Vagina (tissue), 2 donors: ENCODE measurements around the gene RHOT2. TPM values are rescaled to one million over a fixed set of nuclear protein-coding genes. Genes with fewer than 3 reads are reported as not detected.
"Not testable (repeated sequence)": the region's sequence is repeated elsewhere in the genome, so short reads cannot be mapped to it uniquely, and the experiment has no call there.

Source experiments
- DNase-seq, 2 donors: peaks; one replicate each; pipeline ENCODE4 v3.0.0-alpha.2; 2017; ENCODE audit errors: extremely low spot score in 2 of 2
- H3K27ac ChIP-seq: fragments of 200-600 bp; sonication (generic); one replicate; pipeline ENCODE4 v1.5.1; 2019
- H3K27me3 ChIP-seq: fragments of 200-600 bp; sonication (generic); one replicate; pipeline ENCODE4 v1.5.1; 2019
- H3K36me3 ChIP-seq, 2 donors: fragments of 200-600 bp; sonication (generic); one replicate each; pipeline ENCODE4 v1.5.1; 2017 to 2019
- H3K4me1 ChIP-seq: fragments of 200-600 bp; sonication (generic); one replicate; pipeline ENCODE4 v1.5.1; 2019
- H3K4me3 ChIP-seq, 2 donors: fragments of 200-600 bp; sonication (generic); 1 replicate in 1 of 2; 2 replicates in 1 of 2; pipeline ENCODE4 v1.5.1; 2016 to 2019
- H3K9me3 ChIP-seq: fragments of 200-600 bp; sonication (generic); one replicate; pipeline ENCODE4 v1.5.1; 2019
- CTCF ChIP-seq, 3 experiments: fragments of 450-650 bp in 2 of 3; fragments of 200-600 bp in 1 of 3; sonication (generic) in 1 of 3; IDR thresholded peaks; one replicate each; pipeline ENCODE4 v1.5.1; 2017 to 2019; ENCODE audit warnings: antibody characterized with exemption in 3 of 3, mild to moderate bottlenecking in 2 of 3, moderate library complexity in 2 of 3
- POLR2A ChIP-seq, 2 donors: fragments of 450-650 bp; IDR thresholded peaks; one replicate each; pipeline ENCODE4 v1.6.1; 2017; ENCODE audit warnings: antibody characterized with exemption in 2 of 2, mild to moderate bottlenecking in 2 of 2, moderate library complexity in 2 of 2
- POLR2AphosphoS5 ChIP-seq, 2 donors: sonication (generic); formaldehyde crosslinking; IDR thresholded peaks; one replicate each; pipeline ENCODE4 v1.9.0; 2017; ENCODE audit warnings: antibody characterized with exemption in 2 of 2, mild to moderate bottlenecking in 2 of 2, low read depth in 1 of 2; ENCODE audit not compliant: insufficient read depth in 1 of 2
- intact Hi-C: fragments of 100-400 bp; cut with DNase I; formaldehyde crosslinking; loops from one replicate; pipeline ENCODE4 v1.15.1; 2023
- total RNA-seq: library from RNA; depleted of rRNA; stranded (reverse); fragments of >200 nt; gene quantifications from one replicate; pipeline ENCODE4 v1.2.3, GENCODE V29; 2016

RHOT2 gene
- total RNA-seq, 1 donor from 2014 or later = 91.1 TPM

DNA sequence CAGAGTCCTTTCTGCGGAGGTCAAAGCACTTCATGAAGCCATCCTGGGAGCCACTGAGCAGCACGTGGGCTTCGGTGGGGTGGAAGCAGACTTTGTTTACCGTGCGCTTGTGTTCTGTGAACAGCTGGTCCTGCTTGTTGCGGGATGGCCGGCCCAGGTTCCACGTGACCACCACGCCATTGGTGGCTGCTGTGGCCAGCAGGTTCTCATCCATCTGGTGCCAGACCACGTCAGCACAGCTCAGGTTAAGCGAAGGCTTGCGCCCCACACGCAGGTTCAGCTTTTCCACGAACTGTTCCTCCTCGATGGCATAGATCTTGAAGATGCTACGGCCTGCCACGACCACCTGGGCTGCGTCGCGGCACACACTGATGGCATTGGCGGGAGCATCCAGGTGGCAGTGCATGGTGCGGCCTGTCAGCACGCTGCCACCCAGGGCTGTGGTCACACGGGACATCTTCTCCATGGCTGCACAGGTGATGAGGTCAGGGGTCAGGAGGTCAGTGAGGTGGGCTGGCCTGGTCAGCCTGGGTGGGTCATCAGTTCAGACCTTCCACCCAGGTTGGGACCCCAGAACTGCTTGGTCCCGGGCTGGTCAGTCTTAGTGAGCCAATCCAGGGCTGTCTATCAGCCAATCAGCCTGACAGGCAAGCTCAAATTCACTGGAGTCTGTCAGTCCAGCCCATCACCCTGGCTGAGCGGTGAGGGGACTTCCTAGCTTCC, 21.4 kb downstream of the RHOT2 start:
- H3K4me1 ChIP-seq = peaks cover 54% of the 10 kb centered on the region
- no peaks in the 10 kb centered on the region for H3K9me3 ChIP-seq
- no peak for DNase-seq
- intact Hi-C loops = no loop called here
- peaks cover 9% of the 10 kb centered on the region for H3K27me3 ChIP-seq
- TF ChIP-seq POLR2AphosphoS5 (IDR thresholded peaks at IDR 0.05; ENCODE audit: insufficient read depth in 1 of 2, low read depth in 1 of 2) (no peak), CTCF (IDR thresholded peaks at IDR 0.05) (no peak), POLR2A (IDR thresholded peaks at IDR 0.05) (no peak)
- peak overlapping the region; percentile 63 to 94 for H3K4me3 ChIP-seq
- H3K36me3 ChIP-seq = peaks cover 0 to 12% of the 10 kb centered on the region in 2 donors
- peak overlapping the region; percentile 69 for H3K27ac ChIP-seq

DNA sequence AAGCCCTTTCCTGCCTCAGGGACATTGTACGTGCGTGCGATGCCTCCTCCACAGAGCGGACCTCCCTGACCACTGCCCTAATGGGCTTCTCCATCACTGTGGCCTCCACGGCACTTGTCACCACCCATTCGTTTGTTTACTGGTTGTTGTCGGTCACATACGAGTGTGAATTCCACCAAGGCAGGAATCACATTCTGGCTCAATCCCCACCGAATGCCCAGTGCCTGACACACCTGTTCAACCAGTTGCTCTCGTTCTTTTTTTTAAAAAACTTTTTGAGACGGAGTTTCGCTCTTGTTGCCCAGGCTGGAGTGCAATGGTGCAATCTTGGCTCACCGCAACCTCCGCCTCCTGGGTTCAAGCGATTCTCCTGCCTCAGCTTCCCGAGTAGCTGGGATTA, 23.3 kb downstream of the RHOT2 start:
- H3K4me3 ChIP-seq, intact Hi-C loops, H3K27me3 ChIP-seq, H3K9me3 ChIP-seq, H3K27ac ChIP-seq, DNase-seq, H3K36me3 ChIP-seq: not testable (repeated sequence)
- H3K4me1 ChIP-seq = peaks cover 57% of the 10 kb centered on the region

DNA sequence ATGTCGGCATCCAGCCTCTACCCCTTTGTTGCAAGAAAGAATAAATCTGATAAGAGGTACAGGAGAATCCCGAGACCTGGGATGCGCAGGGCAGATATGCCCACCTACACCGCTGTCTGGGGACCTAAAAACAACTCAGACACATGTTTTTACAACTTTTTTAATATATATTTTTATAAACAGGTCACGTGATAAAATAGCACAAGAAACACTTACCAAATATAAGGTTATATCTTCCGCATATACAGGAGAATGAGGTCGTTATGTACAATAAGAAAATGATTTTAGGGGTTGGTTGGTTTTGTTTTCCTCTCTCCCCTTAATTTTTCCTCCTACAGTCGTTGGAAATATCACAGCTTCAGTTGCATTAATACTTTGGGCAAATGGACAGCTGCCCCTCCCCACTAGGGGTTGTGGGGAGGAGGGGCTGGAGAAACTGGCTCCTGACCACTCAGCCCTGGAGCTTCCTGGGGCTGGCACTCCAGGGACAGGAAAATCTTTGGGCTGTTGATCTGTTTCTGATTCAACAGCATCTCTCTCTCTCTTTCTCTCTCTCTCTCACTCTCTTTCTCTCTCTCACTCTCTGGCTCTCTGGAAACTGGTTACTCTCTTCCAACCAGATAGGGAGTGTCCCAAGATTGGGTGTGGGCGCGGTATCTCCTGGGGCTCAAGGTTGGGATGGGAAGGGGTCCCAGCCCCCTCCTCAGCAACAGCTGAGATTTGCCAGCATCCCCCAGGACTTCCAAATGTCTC, 24.6 kb downstream of the RHOT2 start:
- TF ChIP-seq CTCF (IDR thresholded peaks at IDR 0.05) (no peak), POLR2AphosphoS5 (IDR thresholded peaks at IDR 0.05; ENCODE audit: insufficient read depth in 1 of 2, low read depth in 1 of 2) (no peak), POLR2A (IDR thresholded peaks at IDR 0.05) (no peak)
- peaks cover 59% of the 10 kb centered on the region for H3K4me1 ChIP-seq
- no peaks in the 10 kb centered on the region for H3K9me3 ChIP-seq
- H3K36me3 ChIP-seq = no peaks in the 10 kb centered on the region
- H3K27me3 ChIP-seq = peaks cover 9% of the 10 kb centered on the region
- intact Hi-C loops = no loop called here
- H3K27ac ChIP-seq = no peak overlapping the region
- DNase-seq = no peak
- H3K4me3 ChIP-seq = no peak overlapping the region

DNA sequence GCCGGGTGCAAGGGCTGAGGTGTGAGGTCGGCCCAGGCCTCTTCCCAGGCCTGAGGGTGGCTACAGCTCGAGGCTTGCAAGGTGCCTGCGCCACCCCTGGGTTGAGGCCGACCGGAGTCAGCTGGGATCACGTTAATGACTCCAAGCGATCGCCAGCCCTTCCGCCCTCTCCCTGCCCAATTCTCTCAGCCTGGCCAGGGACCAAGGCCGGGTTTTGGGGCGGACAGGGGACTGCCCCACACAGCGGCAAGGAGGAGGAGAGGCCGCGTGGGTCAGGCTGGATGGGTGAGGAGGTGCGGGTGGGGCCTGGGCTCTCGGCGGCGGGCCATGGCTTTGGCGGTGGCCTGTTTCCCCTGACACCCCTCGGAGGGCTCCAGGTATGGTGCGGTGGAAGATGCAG, 25.4 kb downstream of the RHOT2 start:
- no peaks in the 10 kb centered on the region for H3K36me3 ChIP-seq
- no peak for DNase-seq
- H3K27ac ChIP-seq = no peak overlapping the region
- peaks cover 9% of the 10 kb centered on the region for H3K27me3 ChIP-seq
- intact Hi-C loops = no loop called here
- peaks cover 59% of the 10 kb centered on the region for H3K4me1 ChIP-seq
- no peak overlapping the region for H3K4me3 ChIP-seq
- H3K9me3 ChIP-seq = no peaks in the 10 kb centered on the region
- TF ChIP-seq POLR2AphosphoS5 (IDR thresholded peaks at IDR 0.05; ENCODE audit: insufficient read depth in 1 of 2, low read depth in 1 of 2) = no peak
- TF ChIP-seq CTCF (IDR thresholded peaks at IDR 0.05) = no peak
- no peak for TF ChIP-seq POLR2A (IDR thresholded peaks at IDR 0.05)

- Histone ChIP-seq H3K4me3 (peak overlapping the region; percentile 7 to 38), H3K4me1 (peaks cover 56% of the 10 kb centered on the region)
Measured at GRCh38 chr16:693766-694165, 25.8 kb downstream of the RHOT2 start.

More at GRCh38 chr16:693766-694165, 25.8 kb downstream of the RHOT2 start:
- Histone ChIP-seq H3K27ac (no peak overlapping the region), H3K27me3 (peaks cover 9% of the 10 kb centered on the region), H3K36me3 (no peaks in the 10 kb centered on the region), H3K9me3 (no peaks in the 10 kb centered on the region)
- intact Hi-C loops = no loop called here
- no peak for TF ChIP-seq CTCF (IDR thresholded peaks at IDR 0.05)
- no peak for DNase-seq
